ENCODE results near the gene C1orf56.

DNA sequence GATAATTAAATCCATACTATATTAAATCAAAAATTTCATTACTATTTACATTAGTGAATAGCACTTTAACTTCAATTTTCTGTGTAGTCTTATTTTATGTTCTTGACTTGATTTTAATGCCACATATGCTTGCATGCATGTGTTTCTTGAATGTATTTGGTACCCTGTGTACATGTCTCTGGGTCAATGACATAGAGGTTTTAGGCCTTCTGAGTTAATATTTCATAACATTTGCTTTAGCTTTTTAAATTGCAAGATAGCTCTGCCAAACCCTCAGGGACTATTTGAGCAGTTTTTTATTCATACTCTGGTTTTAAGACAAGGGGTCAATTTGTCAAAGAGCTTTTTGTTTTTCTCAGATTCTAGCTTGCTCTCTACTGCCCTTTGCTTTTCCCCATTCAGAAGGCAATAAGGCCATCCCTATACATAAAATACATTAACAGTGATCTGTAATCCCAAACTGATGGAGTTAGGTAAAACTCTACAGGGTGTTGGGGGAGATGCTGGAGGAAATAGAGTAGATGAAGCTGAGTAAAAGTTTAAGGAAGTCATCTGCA, 17.6 kb downstream of the C1orf56 start:
- TF ChIP-seq, protein P1, sequence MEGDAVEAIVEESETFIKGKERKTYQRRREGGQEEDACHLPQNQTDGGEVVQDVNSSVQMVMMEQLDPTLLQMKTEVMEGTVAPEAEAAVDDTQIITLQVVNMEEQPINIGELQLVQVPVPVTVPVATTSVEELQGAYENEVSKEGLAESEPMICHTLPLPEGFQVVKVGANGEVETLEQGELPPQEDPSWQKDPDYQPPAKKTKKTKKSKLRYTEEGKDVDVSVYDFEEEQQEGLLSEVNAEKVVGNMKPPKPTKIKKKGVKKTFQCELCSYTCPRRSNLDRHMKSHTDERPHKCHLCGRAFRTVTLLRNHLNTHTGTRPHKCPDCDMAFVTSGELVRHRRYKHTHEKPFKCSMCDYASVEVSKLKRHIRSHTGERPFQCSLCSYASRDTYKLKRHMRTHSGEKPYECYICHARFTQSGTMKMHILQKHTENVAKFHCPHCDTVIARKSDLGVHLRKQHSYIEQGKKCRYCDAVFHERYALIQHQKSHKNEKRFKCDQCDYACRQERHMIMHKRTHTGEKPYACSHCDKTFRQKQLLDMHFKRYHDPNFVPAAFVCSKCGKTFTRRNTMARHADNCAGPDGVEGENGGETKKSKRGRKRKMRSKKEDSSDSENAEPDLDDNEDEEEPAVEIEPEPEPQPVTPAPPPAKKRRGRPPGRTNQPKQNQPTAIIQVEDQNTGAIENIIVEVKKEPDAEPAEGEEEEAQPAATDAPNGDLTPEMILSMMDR (conservative IDR thresholded peaks at IDR 0.05): no peak
- no peak for TF ChIP-seq ZFX (IDR thresholded peaks at IDR 0.05)

Data from C4-2B (cell line).